ENCODE results near the gene TNFAIP2. TPM values are rescaled to one million over a fixed set of nuclear protein-coding genes. Genes with fewer than 3 reads are reported as not detected.

TNFAIP2 gene, protein sequence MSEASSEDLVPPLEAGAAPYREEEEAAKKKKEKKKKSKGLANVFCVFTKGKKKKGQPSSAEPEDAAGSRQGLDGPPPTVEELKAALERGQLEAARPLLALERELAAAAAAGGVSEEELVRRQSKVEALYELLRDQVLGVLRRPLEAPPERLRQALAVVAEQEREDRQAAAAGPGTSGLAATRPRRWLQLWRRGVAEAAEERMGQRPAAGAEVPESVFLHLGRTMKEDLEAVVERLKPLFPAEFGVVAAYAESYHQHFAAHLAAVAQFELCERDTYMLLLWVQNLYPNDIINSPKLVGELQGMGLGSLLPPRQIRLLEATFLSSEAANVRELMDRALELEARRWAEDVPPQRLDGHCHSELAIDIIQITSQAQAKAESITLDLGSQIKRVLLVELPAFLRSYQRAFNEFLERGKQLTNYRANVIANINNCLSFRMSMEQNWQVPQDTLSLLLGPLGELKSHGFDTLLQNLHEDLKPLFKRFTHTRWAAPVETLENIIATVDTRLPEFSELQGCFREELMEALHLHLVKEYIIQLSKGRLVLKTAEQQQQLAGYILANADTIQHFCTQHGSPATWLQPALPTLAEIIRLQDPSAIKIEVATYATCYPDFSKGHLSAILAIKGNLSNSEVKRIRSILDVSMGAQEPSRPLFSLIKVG
- total RNA-seq (100 to 1,000 TPM in 1 of 7 donors, 10 to 100 TPM in 4, 1 to 10 TPM in 2; 7.1 to 258 (median 28.1) TPM), polyA plus RNA-seq (10 to 100 TPM; 18.7 to 27.4 TPM)
- long read RNA-seq, donor 1, partial matches to known transcripts, result 0 of 1 reads
- long read RNA-seq, donor 1, other reads (novel, unspliced or antisense), result 1 of 1 reads
- long read RNA-seq, donor 2, result 0 reads
- long read RNA-seq, donor 3, full-length matches to known transcripts, result 11 of 56 reads
- long read RNA-seq, donor 3, partial matches to known transcripts, result 25 of 56 reads
- long read RNA-seq, donor 3, other reads (novel, unspliced or antisense), result 20 of 56 reads

DNA sequence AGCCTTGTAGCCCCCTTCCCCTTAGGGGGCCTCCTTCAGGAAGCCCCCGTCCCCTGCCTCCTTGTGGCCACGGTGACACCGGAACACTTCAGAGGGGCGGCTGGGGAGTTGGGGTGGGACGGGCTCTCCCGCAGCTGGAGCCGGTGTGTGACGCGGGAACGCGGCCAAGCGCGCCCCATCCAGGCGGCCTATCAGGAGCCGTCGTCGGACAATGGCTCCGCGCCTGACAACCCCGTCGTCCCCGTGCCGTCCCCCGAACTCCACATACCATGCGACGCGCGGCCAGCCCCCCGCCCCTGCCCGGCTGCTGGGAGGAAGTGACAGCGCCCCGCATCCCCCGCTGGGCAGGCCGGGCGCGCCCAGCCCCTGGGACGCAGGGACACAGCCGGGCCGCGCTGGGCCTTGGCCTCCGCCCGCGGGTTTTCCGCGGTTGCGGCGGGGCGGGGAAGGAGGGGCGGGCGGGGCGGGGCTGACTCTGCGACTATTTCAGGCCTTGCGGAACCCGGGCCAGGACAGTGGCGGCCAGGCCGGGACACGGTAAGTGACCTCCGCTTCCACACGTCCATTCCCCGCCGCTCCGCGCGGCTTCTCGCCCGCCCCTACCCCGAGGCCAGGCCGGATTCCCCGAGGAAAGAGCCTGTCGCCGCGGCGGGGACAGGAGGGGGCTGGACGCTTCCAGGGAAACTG is at the start of gene TNFAIP2:
Gene TNFAIP2, plus strand, starts transcription at position 515 of the 687 bp plus-strand sequence. CDS start 2,997 bp downstream, outside the sequence.
- DNase-seq, result peak in 3 of 5 donors; percentile 13 to 59 (median 58)
- 3 to 14% (median 4%) methylated on average over 26 to 74 of the region's 74 CpGs for WGBS, 3 donors
- intact Hi-C loops (cut with DNase I), result no loop called here
- H3K27ac ChIP-seq, result peak within 1 kb of the TSS; percentile 66 to 67
- H3K36me3 ChIP-seq, result no peaks in the 10 kb centered on the region
- H3K4me1 ChIP-seq (ENCODE audit: insufficient read depth), result peaks cover 20% of the 10 kb centered on the region
- peak within 1 kb of the TSS; percentile 40 for H3K4me3 ChIP-seq
- TF ChIP-seq POLR2A (IDR thresholded peaks at IDR 0.05) (no peak), EP300 (IDR thresholded peaks at IDR 0.05) (no peak)
- TF ChIP-seq, protein P1, sequence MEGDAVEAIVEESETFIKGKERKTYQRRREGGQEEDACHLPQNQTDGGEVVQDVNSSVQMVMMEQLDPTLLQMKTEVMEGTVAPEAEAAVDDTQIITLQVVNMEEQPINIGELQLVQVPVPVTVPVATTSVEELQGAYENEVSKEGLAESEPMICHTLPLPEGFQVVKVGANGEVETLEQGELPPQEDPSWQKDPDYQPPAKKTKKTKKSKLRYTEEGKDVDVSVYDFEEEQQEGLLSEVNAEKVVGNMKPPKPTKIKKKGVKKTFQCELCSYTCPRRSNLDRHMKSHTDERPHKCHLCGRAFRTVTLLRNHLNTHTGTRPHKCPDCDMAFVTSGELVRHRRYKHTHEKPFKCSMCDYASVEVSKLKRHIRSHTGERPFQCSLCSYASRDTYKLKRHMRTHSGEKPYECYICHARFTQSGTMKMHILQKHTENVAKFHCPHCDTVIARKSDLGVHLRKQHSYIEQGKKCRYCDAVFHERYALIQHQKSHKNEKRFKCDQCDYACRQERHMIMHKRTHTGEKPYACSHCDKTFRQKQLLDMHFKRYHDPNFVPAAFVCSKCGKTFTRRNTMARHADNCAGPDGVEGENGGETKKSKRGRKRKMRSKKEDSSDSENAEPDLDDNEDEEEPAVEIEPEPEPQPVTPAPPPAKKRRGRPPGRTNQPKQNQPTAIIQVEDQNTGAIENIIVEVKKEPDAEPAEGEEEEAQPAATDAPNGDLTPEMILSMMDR (IDR thresholded peaks at IDR 0.05), result no peak
- no peaks in the 10 kb centered on the region for H3K27me3 ChIP-seq
- no peaks in the 10 kb centered on the region for H3K9me3 ChIP-seq

DNA sequence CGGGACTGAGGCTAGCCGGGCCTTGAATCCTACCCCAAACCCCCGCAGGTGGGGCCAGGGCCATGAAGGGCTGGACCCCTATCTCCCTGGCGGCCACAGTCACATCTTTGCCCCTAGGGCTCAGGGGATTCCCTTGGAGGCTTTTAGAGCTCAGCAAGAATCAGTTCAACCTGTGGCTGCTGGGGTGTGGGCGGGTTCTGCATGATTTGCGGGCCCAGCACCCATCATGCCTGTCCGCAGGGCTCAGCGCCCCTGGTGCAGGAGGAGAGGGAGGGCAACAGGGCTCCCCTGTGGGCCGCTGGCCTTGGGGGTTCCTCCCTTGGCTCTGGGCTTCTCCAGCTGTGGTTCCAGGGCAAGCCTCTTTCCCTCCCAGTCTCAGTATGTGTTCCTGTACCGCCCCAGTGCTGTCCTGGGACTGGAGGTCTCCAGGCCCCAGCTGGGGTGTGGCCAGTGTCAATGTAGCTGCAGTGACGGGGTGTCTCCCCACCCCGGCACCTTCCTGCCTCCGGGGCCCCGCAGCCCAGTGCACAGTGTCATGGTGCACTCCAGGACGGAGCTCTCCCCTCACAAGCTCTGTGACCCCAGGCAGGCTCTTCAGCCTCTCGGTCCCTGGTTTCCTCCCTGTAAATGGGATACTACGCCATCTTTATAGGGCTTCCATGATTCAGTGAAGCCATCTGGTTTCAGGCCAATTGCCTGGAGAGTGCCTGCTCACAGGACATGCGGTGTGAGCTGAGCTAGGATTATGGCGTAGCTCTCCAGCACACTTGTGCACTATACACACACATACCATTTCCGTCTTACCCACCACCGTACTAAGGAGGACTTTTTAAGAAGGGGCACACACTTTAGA is 49.2 kb upstream of the TNFAIP2 start:
- WGBS, 3 donors, result 72 to 81% (median 77%) methylated on average over 17 to 21 of the region's 21 CpGs
- TF ChIP-seq POLR2A (IDR thresholded peaks at IDR 0.05), result no peak
- TF ChIP-seq, protein P1 (IDR thresholded peaks at IDR 0.05), result no peak
- TF ChIP-seq EP300 (IDR thresholded peaks at IDR 0.05), result no peak
- H3K27me3 ChIP-seq, result no peaks in the 10 kb centered on the region
- no peaks in the 10 kb centered on the region for H3K9me3 ChIP-seq
- peaks cover 3% of the 10 kb centered on the region for H3K4me1 ChIP-seq (ENCODE audit: insufficient read depth)
- H3K4me3 ChIP-seq, result no peak overlapping the region
- H3K36me3 ChIP-seq, result no peaks in the 10 kb centered on the region
- intact Hi-C loops (cut with DNase I), result loop anchor here in 2 of 4 donors (10.0 kb wide), 1 partner anchor 221 kb away; no protein-coding TSS in a partner anchor
- DNase-seq, result peak in 2 of 5 donors; percentile 22 to 38
- no peak overlapping the region for H3K27ac ChIP-seq

DNA sequence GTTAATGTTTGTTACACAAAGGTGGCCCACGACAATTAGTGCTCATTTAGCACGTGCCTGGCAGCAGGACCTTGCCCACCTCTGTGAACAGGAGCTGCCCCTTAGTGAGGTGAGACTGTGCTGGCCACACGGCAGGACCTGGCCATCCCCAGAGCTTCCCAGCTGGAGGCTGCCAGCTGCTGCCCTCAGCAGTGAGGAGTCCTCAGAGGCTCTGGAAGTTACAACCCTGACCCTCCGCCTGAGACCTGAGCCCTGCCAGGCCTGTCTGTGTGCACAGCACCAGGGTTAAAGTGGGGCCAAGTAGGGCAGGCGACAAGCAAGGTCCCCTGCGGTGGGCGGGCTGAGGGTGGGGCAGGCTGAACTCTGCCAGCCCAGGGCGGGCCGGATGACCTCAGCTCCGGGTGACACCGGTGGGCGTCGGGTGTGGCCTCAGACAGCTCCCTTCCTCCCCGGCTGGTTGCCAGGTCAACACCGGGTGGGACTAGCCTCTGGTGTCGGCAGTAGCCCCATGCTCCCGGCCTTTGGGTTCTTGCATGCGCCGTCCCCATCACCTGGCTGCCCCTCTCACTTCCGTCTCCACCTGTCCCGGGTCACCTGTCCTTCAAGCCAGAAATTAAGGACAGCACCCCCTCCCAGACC is 48.4 kb upstream of the TNFAIP2 start:
- Histone ChIP-seq H3K27ac (peak overlapping the region in 1 of 2 donors; percentile 25), H3K4me3 (no peak overlapping the region)
- 20 to 22% (median 21%) methylated on average over 21 of the region's 21 CpGs for WGBS, 3 donors

More for the DNA sequence above, 48.4 kb upstream of the TNFAIP2 start:
- H3K4me1 ChIP-seq (ENCODE audit: insufficient read depth), result peaks cover 3% of the 10 kb centered on the region
- intact Hi-C loops (cut with DNase I), result loop anchor here in 2 of 4 donors (10.0 kb wide), 1 partner anchor 220 kb away; no protein-coding TSS in a partner anchor
- no peaks in the 10 kb centered on the region for H3K9me3 ChIP-seq
- TF ChIP-seq POLR2A (IDR thresholded peaks at IDR 0.05), result no peak
- TF ChIP-seq, protein P1 (IDR thresholded peaks at IDR 0.05), result no peak
- no peak for TF ChIP-seq EP300 (IDR thresholded peaks at IDR 0.05)
- no peaks in the 10 kb centered on the region for H3K36me3 ChIP-seq
- H3K27me3 ChIP-seq, result no peaks in the 10 kb centered on the region
- peak; percentile 38 to 71 (median 63) for DNase-seq

Measured in ovary (tissue), 10 donors.